ENCODE data around the gene GABRR2. TPM values are rescaled to one million over a fixed set of nuclear protein-coding genes. Genes with fewer than 3 reads are reported as not detected.
A peak's percentile ranks its signal among the peaks of the same experiment; 100 is the strongest.
"Not testable (repeated sequence)": the region's sequence is repeated elsewhere in the genome, so short reads cannot be mapped to it uniquely, and the experiment has no call there.

The GABRR2 gene
- total and polyA plus RNA-seq, 7 experiments from 2014 or later, result 0.40 to 1.9 (median 1.5) TPM; not detected in 2

DNA sequence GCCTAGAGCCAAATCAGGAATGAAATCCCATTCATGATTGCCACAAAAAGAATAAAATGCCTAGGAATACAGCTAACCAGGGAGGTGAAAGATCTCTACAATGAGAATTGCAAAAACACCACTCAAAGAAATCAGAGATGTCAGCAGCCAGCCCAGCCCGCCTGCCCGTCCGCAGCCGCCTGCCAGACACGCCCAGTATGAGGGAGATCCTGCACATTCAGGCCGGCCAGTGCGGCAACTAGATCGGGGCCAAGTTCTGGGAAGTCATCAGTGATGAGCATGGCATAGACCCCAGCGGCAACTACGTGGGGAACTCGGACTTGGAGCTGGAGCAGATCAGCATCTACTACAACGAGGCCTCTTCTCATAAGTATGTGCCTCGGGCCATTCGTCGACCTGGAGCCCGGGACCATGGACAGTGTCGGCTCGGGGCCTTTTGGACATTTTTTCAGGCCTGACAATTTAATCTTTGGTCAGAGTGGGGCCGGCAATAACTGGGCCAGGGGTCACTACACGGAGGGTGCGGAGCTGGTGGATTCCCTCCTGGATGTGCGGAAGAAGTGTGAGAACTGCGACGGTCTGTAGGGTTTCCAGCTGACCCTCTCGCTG, 13.4 kb downstream of the GABRR2 start:
- Mint-ChIP-seq H3K9me3 (peaks cover 0 to 2% (median 0%) of the 10 kb centered on the region in 11 donors), H3K27me3 (no peaks in the 10 kb centered on the region), H3K36me3 (peaks cover 0 to 1% (median 0%) of the 10 kb centered on the region in 5 donors), H3K4me1 (peaks cover 13 to 22% (median 18%) of the 10 kb centered on the region in 7 donors), H3K4me3 (no peak overlapping the region), H3K27ac (peak overlapping the region in 2 of 9 donors; percentile 22 to 80)
- Histone ChIP-seq H3K4me3 (ENCODE audit: low read length) (no peak overlapping the region), H3K27me3 (ENCODE audit: control insufficient read depth in 2 of 2, insufficient read depth in 2 of 2, low read length in 2 of 2) (no peaks in the 10 kb centered on the region), H3K4me1 (ENCODE audit: control insufficient read depth in 2 of 2, insufficient read depth in 2 of 2, low read length in 2 of 2) (peaks cover 16 to 17% of the 10 kb centered on the region in 2 donors), H3K27ac (ENCODE audit: low read depth, low read length) (no peak overlapping the region), H3K9me3 (ENCODE audit: control insufficient read depth in 2 of 3, low read length in 3 of 3) (no peaks in the 10 kb centered on the region), H3K36me3 (ENCODE audit: control insufficient read depth in 2 of 3, insufficient read depth in 3 of 3, low read length in 3 of 3) (no peaks in the 10 kb centered on the region)
- no peak for DNase-seq
- CTCF ChIA-PET, result no interaction called here
- intact Hi-C loops (cut with micrococcal nuclease), result no loop called here
- POLR2A ChIA-PET, result no interaction called here
- no peak for ATAC-seq

DNA sequence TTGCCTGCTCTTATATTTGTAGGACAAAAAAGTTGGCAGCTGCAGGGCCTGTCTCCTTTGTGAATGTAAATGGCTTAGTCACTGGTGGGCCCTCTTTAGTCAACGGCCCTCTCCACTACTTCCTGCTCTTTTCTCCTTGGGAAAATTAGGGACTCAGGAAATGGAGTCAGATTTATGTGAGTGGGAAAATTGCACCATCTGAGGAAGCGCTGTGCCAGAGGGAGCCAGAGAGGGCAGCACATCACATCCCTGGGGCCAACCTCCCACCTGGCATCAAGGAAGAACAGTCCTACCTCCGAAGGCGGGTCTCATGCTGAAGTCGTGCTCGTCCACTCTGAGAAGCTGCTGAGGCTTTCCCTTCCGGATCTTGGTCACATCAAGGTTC, 15.6 kb downstream of the GABRR2 start:
- no peaks in the 10 kb centered on the region for H3K36me3 ChIP-seq (ENCODE audit: control insufficient read depth in 2 of 3, insufficient read depth in 3 of 3, low read length in 3 of 3)
- Mint-ChIP-seq H3K4me1 (peaks cover 13 to 22% (median 18%) of the 10 kb centered on the region in 7 donors), H3K27me3 (no peaks in the 10 kb centered on the region), H3K27ac (peak overlapping the region in 2 of 9 donors; percentile 84 to 95), H3K9me3 (peaks cover 0 to 3% (median 0%) of the 10 kb centered on the region in 11 donors), H3K36me3 (peaks cover 0 to 1% (median 0%) of the 10 kb centered on the region in 5 donors), H3K4me3 (no peak overlapping the region)
- DNase-seq (no peak), ATAC-seq (no peak)
- H3K4me1 ChIP-seq (ENCODE audit: control insufficient read depth in 2 of 2, insufficient read depth in 2 of 2, low read length in 2 of 2), result peaks cover 16 to 17% of the 10 kb centered on the region in 2 donors
- no peak overlapping the region for H3K27ac ChIP-seq (ENCODE audit: low read depth, low read length)
- ChIA-PET CTCF (no interaction called here), POLR2A (interaction anchor here (0.6 to 0.7 kb wide), 2 partner anchors 34 to 219 kb away, joined by 3 read pairs; partner anchors contain the start of gene PNRC1)
- H3K27me3 ChIP-seq (ENCODE audit: control insufficient read depth in 2 of 2, insufficient read depth in 2 of 2, low read length in 2 of 2), result no peaks in the 10 kb centered on the region
- intact Hi-C loops (cut with micrococcal nuclease), result loop anchor here in 1 of 2 donors (2.0 to 5.0 kb wide), 2 partner anchors 75 to 1288 kb away; partner anchors contain the start of gene MAP3K7
- H3K9me3 ChIP-seq (ENCODE audit: control insufficient read depth in 2 of 3, low read length in 3 of 3), result no peaks in the 10 kb centered on the region
- H3K4me3 ChIP-seq (ENCODE audit: low read length), result no peak overlapping the region

DNA sequence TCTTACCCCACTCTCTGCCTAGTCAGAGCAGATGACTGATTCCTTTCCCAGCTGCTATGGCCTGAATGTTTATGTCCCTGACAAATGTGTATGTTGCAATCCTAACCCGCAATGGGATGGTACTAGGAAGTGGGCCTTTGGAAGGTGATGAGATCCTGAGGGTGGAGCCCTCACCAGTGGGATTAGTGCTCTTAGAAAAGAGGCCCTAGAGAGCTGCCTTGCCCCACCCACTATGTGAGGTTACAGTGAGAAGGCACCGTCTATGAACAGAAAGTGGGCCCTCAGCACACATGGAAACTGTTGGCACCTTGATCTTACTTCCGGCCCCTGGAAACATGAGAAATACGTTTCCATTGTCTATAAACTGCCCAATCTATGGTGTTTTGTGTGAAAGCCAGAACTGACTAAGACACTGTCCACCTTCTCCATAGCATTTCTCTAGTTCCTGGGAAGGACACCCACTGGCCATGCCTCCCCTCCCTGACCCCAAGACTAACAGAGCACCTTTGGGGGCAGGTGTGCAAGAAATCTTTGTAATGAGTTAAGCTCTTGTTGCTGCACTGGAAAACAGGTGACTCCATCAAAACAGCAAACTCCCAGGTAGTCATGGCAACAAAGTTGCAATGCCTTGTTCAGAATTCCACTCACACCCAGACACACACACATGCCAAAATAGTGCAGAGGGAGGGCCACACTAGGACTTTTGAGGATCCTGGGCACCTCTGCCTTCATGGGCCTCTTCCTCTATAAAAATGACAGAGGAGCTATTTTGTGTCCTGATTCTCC, 16.2 kb downstream of the GABRR2 start:
- intact Hi-C loops (cut with micrococcal nuclease), result loop anchor here (1.0 to 5.0 kb wide), 5 partner anchors 51 to 1288 kb away; partner anchors contain the start of genes PNRC1 (in 2 of the 2), MAP3K7 (in 1 of the 2) and UBE2J1 (in 1 of the 2)
- ChIA-PET CTCF (no interaction called here), POLR2A (interaction anchor here (0.6 to 0.7 kb wide), 2 partner anchors 34 to 218 kb away, joined by 3 read pairs; partner anchors contain the start of gene PNRC1)
- Histone ChIP-seq H3K27ac (ENCODE audit: low read depth, low read length) (no peak overlapping the region), H3K27me3 (ENCODE audit: control insufficient read depth in 2 of 2, insufficient read depth in 2 of 2, low read length in 2 of 2) (no peaks in the 10 kb centered on the region), H3K36me3 (ENCODE audit: control insufficient read depth in 2 of 3, insufficient read depth in 3 of 3, low read length in 3 of 3) (no peaks in the 10 kb centered on the region), H3K9me3 (ENCODE audit: control insufficient read depth in 2 of 3, low read length in 3 of 3) (no peaks in the 10 kb centered on the region), H3K4me1 (ENCODE audit: control insufficient read depth in 2 of 2, insufficient read depth in 2 of 2, low read length in 2 of 2) (peaks cover 16 to 17% of the 10 kb centered on the region in 2 donors), H3K4me3 (ENCODE audit: low read length) (no peak overlapping the region)
- peak in 8 of 9 donors; percentile 14 to 54 (median 28) for DNase-seq
- Mint-ChIP-seq H3K36me3 (peaks cover 0 to 1% (median 0%) of the 10 kb centered on the region in 5 donors), H3K9me3 (peaks cover 0 to 3% (median 0%) of the 10 kb centered on the region in 11 donors), H3K4me1 (peaks cover 13 to 22% (median 18%) of the 10 kb centered on the region in 7 donors), H3K27me3 (no peaks in the 10 kb centered on the region), H3K4me3 (peak overlapping the region in 6 of 10 donors; percentile 4 to 60 (median 27)), H3K27ac (peak overlapping the region in 7 of 9 donors; percentile 61 to 95 (median 83))
- peak; percentile 73 for ATAC-seq

DNA sequence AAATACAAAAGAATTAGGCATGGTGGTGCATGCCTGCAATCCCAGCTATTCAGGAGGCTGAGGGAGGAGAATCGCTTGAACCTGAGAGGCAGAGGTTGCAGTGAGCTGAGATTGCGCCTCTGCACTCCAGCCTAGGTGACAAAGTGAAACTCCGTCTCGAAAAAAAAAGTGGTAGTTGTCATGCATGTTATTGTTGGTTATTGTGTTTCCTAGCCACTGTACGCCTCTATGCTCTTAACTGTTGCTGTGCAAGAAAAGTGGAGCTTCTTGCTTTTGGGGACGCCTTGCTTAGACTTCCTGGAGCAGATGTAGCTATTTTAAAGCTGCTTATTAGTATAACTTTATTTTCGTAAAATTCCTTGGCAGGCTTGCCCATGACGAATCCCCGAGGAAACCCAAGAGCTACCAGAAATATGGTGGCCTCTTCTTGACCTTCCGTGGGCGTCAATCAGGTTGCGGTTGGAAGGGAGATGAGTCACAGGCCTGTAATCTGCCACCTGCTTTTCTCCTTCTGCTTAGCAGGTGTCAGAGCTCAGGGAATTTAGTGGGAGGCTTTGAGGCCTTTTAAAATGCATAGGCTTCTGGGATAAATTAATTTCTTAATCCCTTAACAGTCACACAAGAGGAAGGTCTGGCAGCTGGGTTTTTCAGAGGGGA, 17.3 kb downstream of the GABRR2 start:
- intact Hi-C loops (cut with micrococcal nuclease), result loop anchor here (1.0 to 5.0 kb wide), 5 partner anchors 52 to 1289 kb away; partner anchors contain the start of genes PNRC1 (in 2 of the 2), MAP3K7 (in 1 of the 2) and UBE2J1 (in 1 of the 2)
- Mint-ChIP-seq H3K9me3 (peaks cover 0 to 3% (median 0%) of the 10 kb centered on the region in 11 donors), H3K27me3 (no peaks in the 10 kb centered on the region), H3K36me3 (peaks cover 0 to 1% (median 0%) of the 10 kb centered on the region in 5 donors), H3K4me1 (peaks cover 13 to 22% (median 18%) of the 10 kb centered on the region in 7 donors), H3K27ac (peak overlapping the region; percentile 15 to 95 (median 63)), H3K4me3 (peak overlapping the region in 9 of 10 donors; percentile 12 to 69 (median 34))
- ChIA-PET CTCF (interaction anchor here (0.6 to 0.7 kb wide), 2 partner anchors 48 to 314 kb away, joined by 3 read pairs; no protein-coding TSS in a partner anchor), POLR2A (no interaction called here)
- no peak overlapping the region for H3K27ac ChIP-seq (ENCODE audit: low read depth, low read length)
- no peaks in the 10 kb centered on the region for H3K9me3 ChIP-seq (ENCODE audit: control insufficient read depth in 2 of 3, low read length in 3 of 3)
- H3K4me1 ChIP-seq (ENCODE audit: control insufficient read depth in 2 of 2, insufficient read depth in 2 of 2, low read length in 2 of 2), result peaks cover 16 to 17% of the 10 kb centered on the region in 2 donors
- ATAC-seq, result peak; percentile 78
- DNase-seq, result peak in 4 of 9 donors; percentile 19 to 72 (median 24)
- H3K4me3 ChIP-seq (ENCODE audit: low read length), result no peak overlapping the region
- no peaks in the 10 kb centered on the region for H3K36me3 ChIP-seq (ENCODE audit: control insufficient read depth in 2 of 3, insufficient read depth in 3 of 3, low read length in 3 of 3)
- H3K27me3 ChIP-seq (ENCODE audit: control insufficient read depth in 2 of 2, insufficient read depth in 2 of 2, low read length in 2 of 2), result no peaks in the 10 kb centered on the region

DNA sequence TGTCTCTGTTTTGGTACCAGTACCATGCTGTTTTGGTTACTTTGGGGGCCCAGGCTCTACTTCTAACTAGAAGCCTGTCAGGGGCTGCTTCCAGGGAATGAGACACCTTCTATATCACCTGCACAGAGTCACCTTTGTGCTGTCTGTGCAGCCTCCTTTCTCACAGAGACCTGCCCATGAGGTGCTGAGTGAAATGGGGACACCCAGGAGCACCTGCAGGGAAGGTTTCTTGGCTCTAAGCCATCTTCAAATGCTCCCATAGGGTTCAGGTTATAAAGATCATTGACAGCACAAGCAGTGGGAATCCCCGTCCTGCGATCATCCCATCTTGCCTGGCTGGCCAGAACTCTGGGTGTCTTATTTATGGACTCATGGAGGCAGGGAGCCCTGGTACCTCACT, 19.1 kb downstream of the GABRR2 start:
- Histone ChIP-seq H3K27ac (ENCODE audit: low read depth, low read length) (no peak overlapping the region), H3K4me1 (ENCODE audit: control insufficient read depth in 2 of 2, insufficient read depth in 2 of 2, low read length in 2 of 2) (peaks cover 16 to 17% of the 10 kb centered on the region in 2 donors), H3K9me3 (ENCODE audit: control insufficient read depth in 2 of 3, low read length in 3 of 3) (no peaks in the 10 kb centered on the region), H3K4me3 (ENCODE audit: low read length) (no peak overlapping the region), H3K36me3 (ENCODE audit: control insufficient read depth in 2 of 3, insufficient read depth in 3 of 3, low read length in 3 of 3) (no peaks in the 10 kb centered on the region), H3K27me3 (ENCODE audit: control insufficient read depth in 2 of 2, insufficient read depth in 2 of 2, low read length in 2 of 2) (no peaks in the 10 kb centered on the region)
- ChIA-PET POLR2A (no interaction called here), CTCF (no interaction called here)
- Mint-ChIP-seq H3K4me1 (peaks cover 13 to 22% (median 18%) of the 10 kb centered on the region in 7 donors), H3K9me3 (peaks cover 0 to 3% (median 0%) of the 10 kb centered on the region in 11 donors), H3K4me3 (no peak overlapping the region), H3K27me3 (no peaks in the 10 kb centered on the region), H3K27ac (no peak overlapping the region), H3K36me3 (peaks cover 0 to 1% (median 0%) of the 10 kb centered on the region in 5 donors)
- intact Hi-C loops (cut with micrococcal nuclease), result loop anchor here in 1 of 2 donors (5.0 kb wide), 1 partner anchor 1291 kb away; the partner anchor contains the start of gene MAP3K7
- ATAC-seq, result no peak
- no peak for DNase-seq

DNA sequence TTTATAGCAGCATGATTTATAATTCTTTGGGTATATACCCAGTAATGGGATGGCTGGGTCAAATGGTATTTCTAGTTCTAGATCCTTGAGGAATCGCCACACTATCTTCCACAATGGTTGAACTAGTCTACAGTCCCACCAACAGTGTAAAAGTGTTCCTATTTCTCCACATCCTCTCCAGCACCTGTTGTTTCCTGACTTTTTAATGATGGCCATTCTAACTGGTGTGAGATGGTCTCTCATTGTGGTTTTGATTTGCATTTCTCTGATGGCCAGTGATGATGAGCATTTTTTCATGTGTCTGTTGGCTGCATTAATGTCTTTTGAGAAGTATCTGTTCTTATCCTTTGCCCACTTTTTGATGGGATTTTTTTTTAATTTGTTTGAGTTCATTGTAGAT, 20.0 kb downstream of the GABRR2 start:
- H3K4me1 Mint-ChIP-seq, result peaks cover 13 to 22% (median 18%) of the 10 kb centered on the region in 7 donors
- H3K9me3 ChIP-seq (ENCODE audit: control insufficient read depth in 2 of 3, low read length in 3 of 3); H3K4me3 ChIP-seq (ENCODE audit: low read length); H3K4me3 Mint-ChIP-seq; H3K9me3 Mint-ChIP-seq; ATAC-seq; H3K27me3 ChIP-seq (ENCODE audit: control insufficient read depth in 2 of 2, insufficient read depth in 2 of 2, low read length in 2 of 2); CTCF ChIA-PET; POLR2A ChIA-PET; DNase-seq; H3K27ac ChIP-seq (ENCODE audit: low read depth, low read length); H3K27me3 Mint-ChIP-seq; H3K36me3 ChIP-seq (ENCODE audit: control insufficient read depth in 2 of 3, insufficient read depth in 3 of 3, low read length in 3 of 3); H3K27ac Mint-ChIP-seq; H3K36me3 Mint-ChIP-seq: not testable (repeated sequence)
- H3K4me1 ChIP-seq (ENCODE audit: control insufficient read depth in 2 of 2, insufficient read depth in 2 of 2, low read length in 2 of 2), result peaks cover 16 to 17% of the 10 kb centered on the region in 2 donors
- intact Hi-C loops (cut with micrococcal nuclease), result loop anchor here in 1 of 2 donors (5.0 kb wide), 1 partner anchor 1292 kb away; the partner anchor contains the start of gene MAP3K7

All from naive thymus-derived CD4-positive, alpha-beta T cell (primary cell).